VCaP (cell line): ENCODE data around the gene ATP6V1F.
"Not testable (repeated sequence)": the region's sequence is repeated elsewhere in the genome, so short reads cannot be mapped to it uniquely, and the experiment has no call there.

Experiments used
- H3K27ac ChIP-seq: fragments of 450-650 bp; 2 replicates; pipeline ENCODE4 v1.5.1; 2017
- TF ChIP-seq, protein P1 (sequence below): fragments of 450-650 bp; conservative IDR thresholded peaks from 2 replicates; pipeline ENCODE4 v1.5.1; 2017; ENCODE audit warnings: mild to moderate bottlenecking, moderate library complexity

The ATP6V1F gene

GRCh38 chr7:128911423-128912031, 48.9 kb downstream of the ATP6V1F start:
- no peak overlapping the region for H3K27ac ChIP-seq
- TF ChIP-seq, protein P1, sequence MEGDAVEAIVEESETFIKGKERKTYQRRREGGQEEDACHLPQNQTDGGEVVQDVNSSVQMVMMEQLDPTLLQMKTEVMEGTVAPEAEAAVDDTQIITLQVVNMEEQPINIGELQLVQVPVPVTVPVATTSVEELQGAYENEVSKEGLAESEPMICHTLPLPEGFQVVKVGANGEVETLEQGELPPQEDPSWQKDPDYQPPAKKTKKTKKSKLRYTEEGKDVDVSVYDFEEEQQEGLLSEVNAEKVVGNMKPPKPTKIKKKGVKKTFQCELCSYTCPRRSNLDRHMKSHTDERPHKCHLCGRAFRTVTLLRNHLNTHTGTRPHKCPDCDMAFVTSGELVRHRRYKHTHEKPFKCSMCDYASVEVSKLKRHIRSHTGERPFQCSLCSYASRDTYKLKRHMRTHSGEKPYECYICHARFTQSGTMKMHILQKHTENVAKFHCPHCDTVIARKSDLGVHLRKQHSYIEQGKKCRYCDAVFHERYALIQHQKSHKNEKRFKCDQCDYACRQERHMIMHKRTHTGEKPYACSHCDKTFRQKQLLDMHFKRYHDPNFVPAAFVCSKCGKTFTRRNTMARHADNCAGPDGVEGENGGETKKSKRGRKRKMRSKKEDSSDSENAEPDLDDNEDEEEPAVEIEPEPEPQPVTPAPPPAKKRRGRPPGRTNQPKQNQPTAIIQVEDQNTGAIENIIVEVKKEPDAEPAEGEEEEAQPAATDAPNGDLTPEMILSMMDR: no peak

DNA sequence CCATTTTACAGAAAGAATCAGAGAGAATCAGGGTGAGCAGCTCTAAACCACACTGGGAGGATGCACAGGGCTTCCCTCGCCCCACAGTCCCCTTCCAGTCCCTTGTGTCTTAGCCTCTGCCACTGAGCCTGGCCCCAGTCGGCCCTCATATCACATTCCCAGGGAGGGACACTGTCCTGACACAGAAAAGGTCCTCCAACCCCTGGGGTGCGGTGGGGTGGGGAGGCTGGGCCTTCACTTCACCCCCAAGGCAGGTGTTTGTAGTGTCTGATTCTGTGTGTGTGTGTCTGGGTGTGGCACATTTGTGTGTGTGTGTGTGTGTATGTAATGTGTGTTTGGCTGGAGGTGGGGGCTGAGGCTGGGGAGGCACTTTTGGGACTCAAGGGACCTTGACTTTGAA, 49.6 kb downstream of the ATP6V1F start:
- H3K27ac ChIP-seq: no peak overlapping the region
- TF ChIP-seq, protein P1: no peak

DNA sequence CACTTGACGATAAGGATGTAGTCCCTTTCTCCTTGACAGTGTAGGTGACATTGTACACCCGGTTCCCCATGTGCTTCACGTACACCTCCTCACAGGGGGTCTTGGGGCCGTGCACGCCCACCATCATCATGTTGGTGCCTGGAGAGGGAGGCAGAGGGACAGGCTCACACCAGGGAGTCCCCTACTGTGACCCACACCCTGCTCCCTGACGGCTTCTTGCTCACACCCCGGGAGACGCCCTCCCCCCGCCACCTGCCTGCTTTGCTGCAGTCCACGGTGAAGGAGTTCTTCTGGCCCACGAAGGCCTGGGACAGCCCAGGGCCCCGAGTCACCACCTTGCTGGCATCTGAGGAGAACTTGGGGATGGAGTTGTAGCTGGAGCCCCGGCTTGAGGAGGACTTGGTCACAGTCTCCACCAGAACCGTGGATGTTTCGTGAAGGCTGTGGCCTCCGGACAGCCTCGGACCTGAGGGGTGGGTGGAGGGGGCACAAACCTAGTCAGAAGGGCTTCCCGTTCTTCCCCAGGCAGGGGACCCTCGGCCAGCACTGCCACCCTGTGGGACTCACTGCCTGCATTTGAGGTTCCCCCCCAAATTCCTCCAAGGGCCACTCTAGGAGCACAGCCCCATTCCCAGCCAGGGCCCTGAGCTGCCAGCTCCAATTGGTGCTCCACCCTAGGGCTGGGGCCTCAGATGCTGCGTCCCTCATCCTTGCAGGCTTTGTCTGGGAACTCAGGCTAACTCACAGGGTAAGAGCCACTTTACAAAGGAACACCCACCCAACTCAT, 50.2 kb downstream of the ATP6V1F start:
- not testable (repeated sequence) for H3K27ac ChIP-seq

DNA sequence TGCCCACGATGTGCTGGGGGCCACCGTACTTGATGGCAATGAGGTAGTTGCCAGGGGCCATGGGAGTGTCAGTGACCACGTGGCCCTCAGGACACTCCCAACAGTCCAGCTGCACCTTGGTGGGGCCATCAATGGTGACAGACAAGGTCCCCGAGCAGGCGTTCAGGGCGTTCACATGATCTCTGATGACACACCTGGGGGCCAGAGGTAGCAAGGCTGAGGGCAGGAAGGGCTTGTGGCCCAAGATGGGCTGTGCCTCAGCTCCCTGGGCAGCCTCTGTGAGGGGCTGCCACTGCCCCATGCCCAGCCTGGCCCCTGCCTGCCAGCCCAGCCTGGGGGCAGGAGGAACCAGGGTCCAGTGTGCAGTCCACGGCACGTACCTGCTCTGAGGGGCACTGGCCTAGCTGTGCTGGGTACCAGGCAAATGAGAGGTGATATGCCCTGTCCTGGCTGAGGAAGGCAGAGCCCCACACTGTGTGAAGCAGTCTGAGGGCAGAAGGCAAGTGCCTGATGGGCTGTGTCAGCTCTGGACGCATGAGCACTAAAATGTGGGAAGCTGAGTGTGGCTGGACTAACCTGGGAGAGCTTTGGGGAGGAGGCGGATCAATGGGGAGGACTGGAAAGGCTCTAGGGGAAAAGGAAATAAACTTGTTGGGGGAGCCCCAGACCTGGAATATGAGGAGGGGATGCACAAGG, 51.4 kb downstream of the ATP6V1F start:
- no peak overlapping the region for H3K27ac ChIP-seq
- TF ChIP-seq, protein P1: no peak

- TF ChIP-seq, protein P1: no peak
- no peak overlapping the region for H3K27ac ChIP-seq
These were observed 52.0 kb downstream of the ATP6V1F start for GRCh38 chr7:128914566-128915151.

DNA sequence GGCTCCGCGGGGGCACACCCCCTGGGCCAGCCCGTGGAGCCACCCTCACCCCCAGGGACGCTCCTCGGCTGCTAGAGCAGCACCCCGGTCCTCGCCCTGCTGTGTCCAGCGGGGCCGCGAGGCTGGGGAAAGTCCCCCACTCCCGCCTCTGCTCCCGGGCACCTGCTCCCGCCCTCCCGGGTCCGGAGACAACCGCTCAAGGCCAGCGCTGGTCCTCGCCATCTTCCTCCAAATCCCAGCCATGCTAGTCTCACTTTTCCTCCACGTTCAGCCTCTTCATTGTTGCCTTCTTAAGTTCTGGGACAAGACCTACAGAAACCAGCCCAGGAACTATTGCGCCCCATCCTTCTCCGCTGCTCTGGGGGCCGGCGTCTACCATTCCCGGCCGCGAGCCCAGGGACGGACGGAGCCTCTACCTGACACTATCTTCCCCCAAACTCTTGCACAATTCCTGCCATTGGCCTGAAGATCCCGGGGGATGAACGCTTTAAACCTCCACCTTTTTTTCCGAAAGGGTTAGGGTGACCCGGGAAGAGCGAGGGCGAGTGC, 52.7 kb downstream of the ATP6V1F start:
- H3K27ac ChIP-seq: no peak overlapping the region
- TF ChIP-seq, protein P1: no peak
